CD14-positive monocyte (primary cell): Measurements from ENCODE around the gene RCBTB1. TPM values are rescaled to one million over a fixed set of nuclear protein-coding genes. Genes with fewer than 3 reads are reported as not detected.

Experiments
- DNase-seq, 3 donors: peaks; one replicate each; pipeline ENCODE4 v3.0.0-alpha.2; 2011 to 2022
- H2AFZ ChIP-seq: 2 replicates; pipeline ENCODE4 v1.6.0; 2012; ENCODE audit warnings: mild to moderate bottlenecking, low read depth, low read length, inconsistent platforms; ENCODE audit not compliant: insufficient read depth, poor library complexity, severe bottlenecking
- H3K27ac ChIP-seq, 2 donors: 1 replicate in 1 of 2; 2 replicates in 1 of 2; pipeline ENCODE4 v1.5.1; 2012 to 2013; ENCODE audit warnings: low read length in 2 of 2, control low read depth in 1 of 2, inconsistent platforms in 1 of 2, low read depth in 1 of 2, mild to moderate bottlenecking in 1 of 2
- H3K27me3 ChIP-seq, 2 donors: one replicate each; pipeline versions ENCODE4 v1.6.0 to v1.6.1; 2011 to 2013; ENCODE audit warnings: low read length in 2 of 2; ENCODE audit not compliant: control insufficient read depth in 2 of 2, insufficient read depth in 2 of 2
- H3K36me3 ChIP-seq, 2 donors: replicated peaks in 1 of 2; 1 replicate in 1 of 2; 2 replicates in 1 of 2; pipeline versions ENCODE4 v1.5.1 to v1.6.1; 2012 to 2013; ENCODE audit warnings: low read length in 2 of 2, control low read depth in 1 of 2, inconsistent platforms in 1 of 2, mild to moderate bottlenecking in 1 of 2; ENCODE audit not compliant: insufficient read depth in 2 of 2, control insufficient read depth in 1 of 2
- H3K4me1 ChIP-seq, 2 donors: 1 replicate in 1 of 2; 2 replicates in 1 of 2; pipeline versions ENCODE4 v1.5.1 to v1.6.1; 2012 to 2013; ENCODE audit warnings: low read length in 2 of 2, control low read depth in 1 of 2, inconsistent platforms in 1 of 2, mild to moderate bottlenecking in 1 of 2, moderate library complexity in 1 of 2; ENCODE audit not compliant: insufficient read depth in 2 of 2, control insufficient read depth in 1 of 2
- H3K4me2 ChIP-seq: replicated peaks from 2 replicates; pipeline ENCODE3; 2012; ENCODE audit warnings: low read length, moderate library complexity, mild to moderate bottlenecking; ENCODE audit not compliant: poor library complexity, severe bottlenecking; ENCODE audit errors: extremely low read depth
- H3K4me3 ChIP-seq, 3 experiments: fragments of 200-600 bp in 1 of 3; sonication (generic) in 1 of 3; replicated peaks in 1 of 3; 1 replicate in 2 of 3; 2 replicates in 1 of 3; pipeline ENCODE4 v1.5.1; 2011 to 2013; ENCODE audit warnings: low read length in 3 of 3, mild to moderate bottlenecking in 3 of 3, control low read depth in 2 of 3, low read depth in 2 of 3, inconsistent platforms in 1 of 3, moderate library complexity in 1 of 3
- H3K79me2 ChIP-seq: 2 replicates; pipeline ENCODE4 v1.6.0; 2012; ENCODE audit warnings: mild to moderate bottlenecking, control low read depth, inconsistent platforms, low read length, moderate library complexity; ENCODE audit not compliant: insufficient read depth
- H3K9ac ChIP-seq: 2 replicates; pipeline ENCODE4 v1.6.0; 2017; ENCODE audit warnings: low read length, mild to moderate bottlenecking; ENCODE audit not compliant: insufficient read depth, poor library complexity, severe bottlenecking
- H3K9me3 ChIP-seq, 2 donors: replicated peaks in 1 of 2; 1 replicate in 1 of 2; 2 replicates in 1 of 2; pipeline versions ENCODE4 v1.5.1 to v1.6.1; 2012 to 2013; ENCODE audit warnings: low read length in 2 of 2, control low read depth in 1 of 2; ENCODE audit not compliant: control insufficient read depth in 1 of 2, insufficient read depth in 1 of 2
- H4K20me1 ChIP-seq: 2 replicates; pipeline ENCODE4 v1.6.0; 2012; ENCODE audit warnings: mild to moderate bottlenecking, low read length, control low read depth, moderate library complexity; ENCODE audit not compliant: insufficient read depth
- H3K27ac Mint-ChIP-seq, 7 donors: one replicate each; pipeline ENCODE4 v1.8.0; 2020; ENCODE audit warnings: mild to moderate bottlenecking in 7 of 7, mixed read lengths in 7 of 7, moderate library complexity in 6 of 7, inconsistent platforms in 2 of 7
- H3K27me3 Mint-ChIP-seq, 3 donors: one replicate each; pipeline ENCODE4 v1.8.0; 2021 to 2022; ENCODE audit warnings: low read depth in 3 of 3, mild to moderate bottlenecking in 3 of 3, mixed read lengths in 3 of 3, moderate library complexity in 3 of 3, inconsistent platforms in 1 of 3
- H3K36me3 Mint-ChIP-seq, 2 donors: one replicate each; pipeline ENCODE4 v1.8.0; 2020; ENCODE audit warnings: mixed read lengths in 2 of 2, inconsistent platforms in 1 of 2, mild to moderate bottlenecking in 1 of 2
- H3K4me1 Mint-ChIP-seq: one replicate; pipeline ENCODE4 v1.8.0; 2020; ENCODE audit warnings: mild to moderate bottlenecking, mixed read lengths
- H3K4me3 Mint-ChIP-seq, 2 donors: one replicate each; pipeline ENCODE4 v1.8.0; 2020; ENCODE audit warnings: mild to moderate bottlenecking in 2 of 2, mixed read lengths in 2 of 2, moderate library complexity in 1 of 2
- H3K9me3 Mint-ChIP-seq, 7 donors: one replicate each; pipeline ENCODE4 v1.8.0; 2020 to 2022; ENCODE audit warnings: mixed read lengths in 7 of 7, mild to moderate bottlenecking in 6 of 7, moderate library complexity in 6 of 7, inconsistent platforms in 2 of 7
- WGBS: methylation state at CpG from one replicate; pipeline ENCODE4 v1.1.5; 2013; ENCODE audit warnings: missing lambda C conversion rate; ENCODE audit not compliant: insufficient coverage; 5-methylcytosine and 5-hydroxymethylcytosine counted together
- intact Hi-C, 2 donors: fragments of 100-400 bp; cut with micrococcal nuclease; formaldehyde crosslinking; loops; one replicate each; pipeline versions ENCODE4 v1.15.0 to v1.15.1; 2023
- polyA plus RNA-seq, 3 donors: library from polyadenylated mRNA; depleted of rRNA in 1 of 3; unstranded in 2 of 3; stranded (reverse) in 1 of 3; fragments of 300-500 nt in 2 of 3; fragments of >200 nt in 1 of 3; fragmentation: Illumina TruSeq in 2 of 3; gene quantifications; 1 replicate in 2 of 3; 2 replicates in 1 of 3; pipeline ENCODE4 v1.2.3, GENCODE V29; 2012 to 2021
- TF ChIP-seq, protein P1 (sequence below): fragments of 200-600 bp; IDR thresholded peaks from one replicate; pipeline ENCODE4 v1.8.0; 2022; ENCODE audit warnings: antibody characterized with exemption, mild to moderate bottlenecking

The RCBTB1 gene
- polyA plus RNA-seq, 3 donors, result 9.8 to 19.4 (median 13.2) TPM

DNA sequence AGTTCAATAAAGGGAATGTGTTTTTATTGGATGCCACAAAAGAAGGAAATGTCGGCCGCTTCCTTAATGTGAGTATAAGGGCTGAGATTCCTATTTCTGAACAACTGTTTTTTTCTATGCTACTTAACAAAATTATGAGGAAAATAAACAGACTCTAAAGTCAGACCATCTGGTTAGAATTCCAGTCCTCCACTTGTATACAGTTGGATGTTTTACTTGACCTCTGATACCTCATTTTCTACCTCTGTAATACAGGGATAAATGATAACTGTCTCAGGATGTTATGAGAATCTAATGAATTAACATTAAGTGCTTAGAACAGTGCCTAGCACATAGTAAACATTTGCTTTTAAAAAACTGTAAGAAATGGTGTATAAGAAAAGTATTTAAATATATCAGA is 96.8 kb downstream of the RCBTB1 start:
- H2AFZ ChIP-seq, result no peak overlapping the region
- no peaks in the 10 kb centered on the region for H3K4me1 Mint-ChIP-seq
- intact Hi-C loops, result no loop called here
- no peaks in the 10 kb centered on the region for H3K27me3 ChIP-seq
- peaks cover 0 to 2% (median 0%) of the 10 kb centered on the region in 3 donors for H3K27me3 Mint-ChIP-seq
- no peak for DNase-seq
- TF ChIP-seq, protein P1, sequence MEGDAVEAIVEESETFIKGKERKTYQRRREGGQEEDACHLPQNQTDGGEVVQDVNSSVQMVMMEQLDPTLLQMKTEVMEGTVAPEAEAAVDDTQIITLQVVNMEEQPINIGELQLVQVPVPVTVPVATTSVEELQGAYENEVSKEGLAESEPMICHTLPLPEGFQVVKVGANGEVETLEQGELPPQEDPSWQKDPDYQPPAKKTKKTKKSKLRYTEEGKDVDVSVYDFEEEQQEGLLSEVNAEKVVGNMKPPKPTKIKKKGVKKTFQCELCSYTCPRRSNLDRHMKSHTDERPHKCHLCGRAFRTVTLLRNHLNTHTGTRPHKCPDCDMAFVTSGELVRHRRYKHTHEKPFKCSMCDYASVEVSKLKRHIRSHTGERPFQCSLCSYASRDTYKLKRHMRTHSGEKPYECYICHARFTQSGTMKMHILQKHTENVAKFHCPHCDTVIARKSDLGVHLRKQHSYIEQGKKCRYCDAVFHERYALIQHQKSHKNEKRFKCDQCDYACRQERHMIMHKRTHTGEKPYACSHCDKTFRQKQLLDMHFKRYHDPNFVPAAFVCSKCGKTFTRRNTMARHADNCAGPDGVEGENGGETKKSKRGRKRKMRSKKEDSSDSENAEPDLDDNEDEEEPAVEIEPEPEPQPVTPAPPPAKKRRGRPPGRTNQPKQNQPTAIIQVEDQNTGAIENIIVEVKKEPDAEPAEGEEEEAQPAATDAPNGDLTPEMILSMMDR, result no peak
- WGBS, result no CpG with 5 or more reads among the region's 2 CpGs
- H3K9me3 ChIP-seq, result no peaks in the 10 kb centered on the region
- H3K4me3 ChIP-seq, result no peak overlapping the region
- H4K20me1 ChIP-seq, result no peaks in the 10 kb centered on the region
- H3K4me3 Mint-ChIP-seq, result no peak overlapping the region
- no peaks in the 10 kb centered on the region for H3K4me1 ChIP-seq
- no peak overlapping the region for H3K4me2 ChIP-seq
- H3K79me2 ChIP-seq, result no peaks in the 10 kb centered on the region
- H3K27ac Mint-ChIP-seq, result no peak overlapping the region
- peaks cover 55 to 65% of the 10 kb centered on the region in 2 donors for H3K36me3 ChIP-seq
- H3K27ac ChIP-seq, result no peak overlapping the region
- H3K9ac ChIP-seq, result no peak overlapping the region
- peaks cover 53 to 56% of the 10 kb centered on the region in 2 donors for H3K36me3 Mint-ChIP-seq
- H3K9me3 Mint-ChIP-seq, result no peaks in the 10 kb centered on the region

Other genes starting within 250 kb of the RCBTB1 start
- 1 to 10 TPM; 1.9 to 5.1 (median 2.7) TPM for gene CAB39L, start 141.5 kb downstream of the RCBTB1 start, polyA plus RNA-seq
- gene SETDB2, start 141.3 kb downstream of the RCBTB1 start, polyA plus RNA-seq, result 1 to 10 TPM; 4.8 to 6.8 (median 6.4) TPM
- gene PHF11, start 89.6 kb downstream of the RCBTB1 start, polyA plus RNA-seq, result 10 to 100 TPM; 63.4 to 68.8 (median 68.4) TPM
- gene ARL11, start 42.9 kb upstream of the RCBTB1 start, polyA plus RNA-seq, result 10 to 100 TPM; 12.8 to 19.2 (median 15.2) TPM
- 10 to 100 TPM; 10.2 to 29.4 (median 27.3) TPM for gene EBPL, start 105.9 kb upstream of the RCBTB1 start, polyA plus RNA-seq
- gene KPNA3, start 207.1 kb upstream of the RCBTB1 start, polyA plus RNA-seq, result 10 to 100 TPM; 11.5 to 15.3 (median 12.8) TPM